ENCODE results near the gene BTBD16.

GRCh38 chr10:122326385-122326784, 55.3 kb downstream of the BTBD16 start:
- TF ChIP-seq POLR2AphosphoS5 (IDR thresholded peaks at IDR 0.05) (no peak), CTCF (IDR thresholded peaks at IDR 0.05) (no peak), POLR2A (IDR thresholded peaks at IDR 0.05) (no peak)
